Stomach (tissue), 4 donors: ENCODE data around the gene TMEM72.

ENCODE experiments used
- POLR2A ChIP-seq, 4 donors: fragments of 450-650 bp; IDR thresholded peaks; one replicate each; pipeline ENCODE4 v1.6.1; 2016; ENCODE audit warnings: antibody characterized with exemption in 4 of 4, control low read depth in 2 of 4, mild to moderate bottlenecking in 1 of 4, moderate library complexity in 1 of 4
- POLR2AphosphoS5 ChIP-seq, 3 donors: sonication (generic); formaldehyde crosslinking; IDR thresholded peaks; one replicate each; pipeline ENCODE4 v1.6.1; 2016; ENCODE audit warnings: antibody characterized with exemption in 3 of 3
- TF ChIP-seq, protein P1 (sequence below), 7 experiments: fragments of 450-650 bp in 4 of 7; fragments of 200-600 bp in 3 of 7; sonication (generic) in 3 of 7; IDR thresholded peaks; one replicate each; pipeline ENCODE4 v1.5.1; 2016 to 2019; ENCODE audit warnings: antibody characterized with exemption in 7 of 7, control low read depth in 2 of 7, mild to moderate bottlenecking in 1 of 7

- TF ChIP-seq, protein P1, sequence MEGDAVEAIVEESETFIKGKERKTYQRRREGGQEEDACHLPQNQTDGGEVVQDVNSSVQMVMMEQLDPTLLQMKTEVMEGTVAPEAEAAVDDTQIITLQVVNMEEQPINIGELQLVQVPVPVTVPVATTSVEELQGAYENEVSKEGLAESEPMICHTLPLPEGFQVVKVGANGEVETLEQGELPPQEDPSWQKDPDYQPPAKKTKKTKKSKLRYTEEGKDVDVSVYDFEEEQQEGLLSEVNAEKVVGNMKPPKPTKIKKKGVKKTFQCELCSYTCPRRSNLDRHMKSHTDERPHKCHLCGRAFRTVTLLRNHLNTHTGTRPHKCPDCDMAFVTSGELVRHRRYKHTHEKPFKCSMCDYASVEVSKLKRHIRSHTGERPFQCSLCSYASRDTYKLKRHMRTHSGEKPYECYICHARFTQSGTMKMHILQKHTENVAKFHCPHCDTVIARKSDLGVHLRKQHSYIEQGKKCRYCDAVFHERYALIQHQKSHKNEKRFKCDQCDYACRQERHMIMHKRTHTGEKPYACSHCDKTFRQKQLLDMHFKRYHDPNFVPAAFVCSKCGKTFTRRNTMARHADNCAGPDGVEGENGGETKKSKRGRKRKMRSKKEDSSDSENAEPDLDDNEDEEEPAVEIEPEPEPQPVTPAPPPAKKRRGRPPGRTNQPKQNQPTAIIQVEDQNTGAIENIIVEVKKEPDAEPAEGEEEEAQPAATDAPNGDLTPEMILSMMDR (IDR thresholded peaks at IDR 0.05), result no peak
- no peak for TF ChIP-seq POLR2A (IDR thresholded peaks at IDR 0.05)
- TF ChIP-seq POLR2AphosphoS5 (IDR thresholded peaks at IDR 0.05), result no peak
These were observed 2.1 kb upstream of the TMEM72 start for GRCh38 chr10:44908936-44909630.
